GM19438 (cell line): Measurements from ENCODE around the gene LMNB1.
A peak's percentile ranks its signal among the peaks of the same experiment; 100 is the strongest.
"Not testable (repeated sequence)": the region's sequence is repeated elsewhere in the genome, so short reads cannot be mapped to it uniquely, and the experiment has no call there.

Experiments
- ATAC-seq: cut with Tn5 transposase; IDR thresholded peaks from one replicate; pipeline ENCODE4 v1.9.1; 2021; ENCODE audit warnings: low read depth; ENCODE audit not compliant: unreplicated experiment

The LMNB1 gene

DNA sequence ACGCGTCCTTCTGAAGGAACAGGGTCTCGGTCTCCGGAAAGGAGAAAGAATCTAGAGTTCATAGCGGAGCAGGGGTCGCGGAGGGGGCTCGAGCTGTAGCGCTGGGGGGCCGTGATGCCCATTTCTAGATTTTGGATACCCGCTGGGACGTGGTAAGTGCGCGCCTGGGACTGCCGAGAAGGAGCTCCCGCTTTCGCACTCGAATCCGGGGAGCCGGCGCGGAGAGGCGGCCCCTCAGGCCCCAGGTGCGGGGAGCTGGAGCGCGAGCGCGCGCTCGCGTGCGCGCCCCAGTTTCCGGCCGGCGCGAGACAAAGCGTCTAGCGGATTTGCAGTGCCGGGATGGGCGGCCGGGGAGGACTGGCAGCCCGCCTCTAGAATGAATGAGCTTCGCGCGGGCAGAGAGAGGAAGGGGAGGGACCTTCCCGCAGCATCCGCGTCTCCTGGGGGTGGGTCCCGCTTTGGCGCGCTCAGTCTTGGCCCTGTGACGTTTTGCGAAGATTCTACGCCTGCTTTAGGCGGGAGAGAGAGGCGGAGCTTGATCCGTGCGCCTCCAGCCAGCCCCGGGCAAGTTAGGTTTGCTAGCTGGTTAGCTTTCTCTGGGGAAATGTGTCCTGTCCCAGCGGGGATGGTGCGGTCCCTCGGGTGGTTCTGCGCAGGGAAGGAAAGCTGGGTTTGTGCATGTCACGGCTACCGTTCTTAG lies 1.2 kb downstream of the LMNB1 start:
- peak; percentile 62 for ATAC-seq

DNA sequence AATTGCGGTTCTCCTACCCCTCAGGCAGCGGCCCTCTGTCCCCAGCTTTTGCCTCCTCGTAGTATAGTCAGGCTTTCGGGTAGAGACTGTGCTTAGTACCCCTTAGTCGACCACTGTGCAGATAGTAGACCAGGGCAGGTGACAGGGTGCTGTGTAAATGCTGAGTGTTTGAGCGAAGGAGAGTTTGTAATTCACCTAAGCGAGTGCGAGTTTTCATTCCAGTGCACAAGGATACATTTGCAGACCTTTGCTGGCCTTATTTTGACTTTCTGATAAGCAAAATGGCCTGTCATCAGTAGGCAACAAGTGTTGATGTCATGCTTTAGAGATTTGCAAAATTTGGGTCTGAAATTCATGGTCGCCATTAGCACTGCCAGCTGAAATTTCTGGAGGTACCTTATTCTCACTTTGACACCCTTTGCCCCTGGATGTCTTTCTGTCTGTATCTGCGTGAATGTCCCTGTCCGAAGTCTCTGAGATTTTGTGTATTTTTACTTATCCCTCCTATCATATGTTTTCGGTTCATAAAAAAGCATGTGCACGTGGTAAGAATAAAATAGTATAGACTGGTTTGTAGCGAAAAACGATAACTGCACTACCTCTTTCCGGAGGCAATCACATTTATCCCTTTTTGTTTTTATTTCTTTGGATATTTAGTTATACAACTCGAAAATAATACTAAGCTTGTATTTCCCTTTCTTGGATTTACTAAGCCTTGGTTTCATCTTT lies 1.9 kb downstream of the LMNB1 start:
- ATAC-seq, result no peak

DNA sequence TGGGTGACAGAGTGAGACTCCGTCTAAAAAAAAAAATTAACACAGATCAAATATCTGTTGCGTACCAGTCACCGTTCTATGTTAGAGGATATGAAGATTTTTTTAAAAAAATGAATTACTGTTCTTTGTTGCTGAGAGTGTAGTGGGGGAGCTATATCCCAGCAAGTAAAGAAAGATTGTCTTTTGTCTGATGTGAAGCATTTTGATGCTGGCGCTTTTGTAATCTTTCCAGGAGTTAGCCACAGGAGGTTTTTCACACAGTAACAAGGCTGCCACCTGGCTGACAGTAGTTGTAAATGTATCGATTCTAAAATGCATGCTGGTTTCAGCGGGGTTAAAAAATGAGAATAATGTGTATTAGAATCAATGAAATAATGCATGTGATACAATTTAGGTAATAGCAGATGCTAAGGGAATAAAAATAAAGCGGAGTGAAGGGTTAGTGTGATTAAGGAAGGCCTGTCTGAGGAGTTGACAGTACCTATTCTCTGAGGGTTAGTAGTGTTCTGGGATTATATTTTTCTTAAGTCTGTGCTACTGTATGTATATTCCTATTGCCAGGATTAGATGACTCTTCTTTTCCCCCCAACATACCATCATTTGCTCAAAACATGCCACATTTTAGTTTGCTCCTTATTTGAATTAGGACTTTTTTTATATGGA lies 3.4 kb downstream of the LMNB1 start:
- no peak for ATAC-seq

DNA sequence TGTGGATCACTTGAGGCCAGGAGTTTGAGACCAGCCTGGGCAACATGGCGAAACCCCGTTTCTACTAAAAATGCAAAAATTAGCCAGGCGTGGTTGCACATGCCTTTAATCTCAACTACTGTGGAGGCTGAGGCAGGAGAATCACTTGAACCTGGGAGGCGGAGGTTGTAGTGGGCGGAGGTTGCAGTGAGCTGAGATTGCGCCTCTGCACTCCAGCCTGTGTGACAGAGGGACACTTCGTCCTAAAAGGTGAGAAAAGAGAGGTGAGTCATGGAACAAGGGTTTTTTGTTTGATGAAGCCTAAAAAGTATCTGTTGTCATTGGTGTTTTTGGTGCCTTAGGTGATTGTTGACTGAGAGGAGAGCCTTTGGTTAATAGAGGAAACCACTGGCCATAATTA lies 11.5 kb downstream of the LMNB1 start:
- ATAC-seq, result not testable (repeated sequence)

DNA sequence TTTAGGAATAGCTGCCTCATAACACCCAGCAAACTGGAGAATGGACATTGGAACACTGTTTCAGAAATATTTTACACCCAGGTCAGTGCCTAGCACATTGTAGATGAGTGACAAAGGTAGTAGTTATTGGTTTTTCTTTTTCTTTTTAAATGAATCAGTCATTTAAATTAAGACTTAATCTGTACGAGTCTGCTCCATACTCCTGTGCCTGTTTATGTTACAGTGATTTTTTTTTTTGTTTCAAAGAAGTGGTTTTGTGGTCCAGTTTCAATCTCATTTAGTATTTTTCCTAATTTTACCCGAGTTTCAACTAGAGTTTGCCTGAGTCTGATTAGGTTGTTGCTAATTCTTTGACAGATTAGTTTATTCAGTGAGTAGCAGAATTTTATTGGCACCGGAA lies 16.2 kb downstream of the LMNB1 start:
- ATAC-seq, result peak; percentile 10

DNA sequence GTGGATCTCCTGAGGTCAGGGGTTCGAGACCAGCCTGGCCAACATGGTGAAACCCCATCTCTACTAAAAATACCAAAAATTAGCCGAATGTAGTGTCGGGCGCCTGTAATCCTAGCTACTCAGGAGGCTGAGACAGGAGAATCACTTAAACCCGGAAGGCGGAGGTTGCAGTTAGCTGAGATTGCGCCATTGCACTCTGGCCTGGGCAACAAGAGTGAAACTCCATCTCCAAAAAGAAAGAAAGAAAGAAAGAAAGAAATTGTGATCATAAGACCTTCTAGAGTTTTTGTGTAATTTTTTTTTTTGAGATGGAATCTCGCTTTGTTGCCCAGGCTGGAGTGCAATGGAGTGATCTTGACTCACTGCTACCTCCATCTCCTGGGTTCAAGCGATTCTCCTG lies 16.7 kb downstream of the LMNB1 start:
- ATAC-seq, result not testable (repeated sequence)

DNA sequence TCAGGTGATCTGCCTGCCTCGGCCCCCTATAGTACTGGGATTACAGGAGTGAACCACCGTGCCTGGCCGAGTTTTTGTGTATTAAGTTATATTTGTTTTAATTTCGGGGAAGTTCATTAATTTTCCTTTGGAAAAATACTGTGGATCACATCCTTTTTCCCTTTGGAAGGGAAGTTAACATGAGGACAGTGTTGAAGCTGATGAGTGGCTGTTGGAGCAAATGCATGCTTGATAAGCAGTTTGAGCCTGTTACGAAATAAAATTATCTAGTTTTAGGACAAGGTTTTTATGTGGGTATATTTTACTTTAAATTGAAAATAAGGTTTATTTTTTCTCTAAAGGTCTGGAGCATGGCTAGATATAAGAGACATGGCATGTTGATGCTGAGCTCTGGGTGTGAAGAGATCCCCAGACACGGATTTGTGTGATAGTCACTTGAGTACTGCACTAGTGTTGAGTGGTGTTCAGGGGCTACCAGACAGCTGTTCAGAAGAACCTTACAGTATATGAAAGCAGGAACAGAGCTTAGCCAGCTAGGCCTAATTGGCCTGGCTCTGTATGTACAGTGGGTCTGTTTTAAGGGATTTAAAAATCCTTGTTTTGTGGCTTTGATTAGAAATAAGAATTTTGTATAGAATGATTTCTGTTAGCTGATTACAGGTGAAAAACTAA lies 17.4 kb downstream of the LMNB1 start:
- ATAC-seq, result no peak

DNA sequence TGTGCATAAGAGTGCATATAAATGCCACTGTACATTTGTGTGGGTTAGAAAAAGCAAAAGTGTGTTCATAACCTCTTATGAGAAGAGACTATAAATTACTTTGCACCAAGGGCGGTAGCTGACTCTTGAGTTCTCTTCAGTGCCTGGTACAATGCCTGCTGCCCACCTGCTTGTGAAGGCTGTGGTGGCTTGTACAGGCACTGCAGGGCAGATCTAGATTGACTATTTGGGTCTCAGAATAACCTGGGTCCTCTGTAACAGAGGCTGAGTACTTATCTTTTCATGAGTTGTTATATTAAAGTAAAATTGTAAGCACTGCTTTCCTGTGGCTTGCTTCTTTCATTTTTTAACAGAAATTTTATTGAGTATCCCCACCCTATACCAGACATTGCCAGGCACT lies 22.8 kb downstream of the LMNB1 start:
- ATAC-seq, result no peak

DNA sequence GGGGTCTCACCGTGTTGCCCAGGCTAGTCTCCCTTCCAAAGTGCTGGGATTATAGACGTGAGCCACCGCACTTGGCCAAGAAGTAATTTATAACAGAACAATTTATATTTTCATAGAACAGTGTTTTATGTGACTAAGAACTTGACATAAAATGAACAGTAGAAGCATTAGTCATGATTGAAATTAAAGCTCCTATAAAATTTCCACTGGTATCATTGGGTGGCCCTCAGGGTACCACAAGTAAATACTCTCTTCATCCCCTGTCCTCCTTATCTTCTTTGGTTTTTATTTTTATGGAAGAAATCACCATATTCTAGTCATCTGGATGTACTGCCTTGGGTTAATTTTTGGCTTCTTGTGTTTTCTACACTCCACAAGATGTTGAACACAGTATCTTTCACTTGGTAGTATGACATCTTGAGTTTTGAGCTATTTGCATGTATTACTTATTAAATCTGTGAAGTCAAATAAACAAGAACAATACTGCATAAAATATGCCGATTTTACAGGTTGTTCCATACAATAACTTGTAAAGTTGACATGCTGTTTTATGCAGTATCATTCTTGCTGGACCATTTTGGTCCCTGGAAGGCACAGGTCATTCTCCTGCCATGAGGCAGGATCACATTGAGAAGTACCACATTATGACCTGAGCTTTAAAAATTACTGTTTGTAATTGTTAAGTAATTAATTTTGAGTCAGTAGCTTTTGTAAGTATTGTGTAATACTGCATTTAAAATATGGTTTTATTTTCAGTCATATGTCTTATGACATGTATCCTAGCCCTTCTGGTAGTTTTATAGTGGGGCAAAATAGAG lies 24.4 kb downstream of the LMNB1 start:
- ATAC-seq, result no peak

DNA sequence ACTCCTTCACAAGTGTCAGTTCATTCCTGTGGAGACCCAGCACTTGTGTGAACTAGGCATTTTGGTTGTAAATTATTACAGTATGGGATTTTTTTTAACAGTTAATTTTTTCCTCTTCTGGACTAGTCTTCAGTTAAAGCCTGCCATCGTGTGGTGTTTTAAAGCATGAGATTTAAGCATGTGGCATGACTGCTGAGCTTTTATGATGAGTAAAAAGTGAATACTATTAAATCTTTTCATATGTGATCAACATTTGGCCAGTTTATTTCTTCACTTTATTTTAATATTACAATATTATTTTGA lies 25.0 kb downstream of the LMNB1 start:
- peak; percentile 57 for ATAC-seq

DNA sequence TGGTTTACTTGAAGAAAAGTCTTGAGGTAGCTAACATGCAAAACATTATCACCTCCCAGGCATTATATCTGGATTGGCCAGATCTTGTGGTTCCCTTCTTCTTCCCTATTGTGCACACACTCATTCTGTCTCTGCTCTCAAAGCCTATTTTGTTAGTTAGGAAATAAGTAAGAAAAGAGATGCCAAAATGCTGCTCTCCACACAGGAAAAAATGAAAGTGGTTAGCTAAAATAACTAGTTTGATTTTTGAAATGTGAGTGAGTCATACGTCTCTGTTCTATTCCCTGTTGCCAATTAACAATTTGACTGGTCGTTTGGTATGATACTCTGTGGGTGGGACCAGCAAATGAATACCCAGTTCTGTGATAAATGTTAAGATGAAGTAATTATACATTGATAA lies 28.1 kb downstream of the LMNB1 start:
- ATAC-seq, result no peak

DNA sequence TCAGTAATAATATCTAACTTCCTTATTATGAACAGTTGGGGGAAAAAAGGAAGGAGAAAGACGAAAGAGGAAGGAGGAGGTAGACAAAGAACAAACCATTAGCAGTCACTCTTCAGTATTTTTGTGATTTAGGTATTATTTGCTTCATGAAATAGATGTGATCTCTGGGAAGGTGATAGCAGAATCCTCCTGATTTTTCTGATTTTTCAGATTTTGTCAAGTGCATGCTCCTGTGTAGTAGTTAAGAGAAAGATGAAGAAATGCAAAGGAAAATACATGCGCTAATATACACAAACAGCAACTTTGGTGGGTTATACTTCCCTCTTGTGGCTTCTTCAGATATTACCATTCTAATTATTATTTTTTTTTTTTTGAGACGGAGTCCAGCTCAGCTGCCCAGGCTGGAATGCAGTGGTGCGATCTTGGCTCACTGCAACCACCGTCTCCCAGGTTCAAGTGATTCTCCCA lies 31.6 kb downstream of the LMNB1 start:
- ATAC-seq, result peak; percentile 49

DNA sequence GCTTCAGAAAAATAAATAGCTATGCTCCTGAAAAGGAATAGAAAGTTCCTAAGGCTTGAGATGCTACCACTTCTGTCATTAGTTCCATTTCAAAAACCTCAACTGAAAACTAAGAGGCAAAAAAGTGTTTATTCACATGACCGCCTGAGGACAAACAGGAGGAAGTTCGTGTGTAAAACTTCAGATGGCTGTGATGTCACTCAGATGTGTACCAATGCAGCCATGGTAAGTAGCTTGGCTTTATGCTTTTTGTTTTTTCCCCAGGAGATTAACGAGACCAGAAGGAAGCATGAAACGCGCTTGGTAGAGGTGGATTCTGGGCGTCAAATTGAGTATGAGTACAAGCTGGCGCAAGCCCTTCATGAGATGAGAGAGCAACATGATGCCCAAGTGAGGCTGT lies 33.0 kb downstream of the LMNB1 start:
- ATAC-seq, result no peak

DNA sequence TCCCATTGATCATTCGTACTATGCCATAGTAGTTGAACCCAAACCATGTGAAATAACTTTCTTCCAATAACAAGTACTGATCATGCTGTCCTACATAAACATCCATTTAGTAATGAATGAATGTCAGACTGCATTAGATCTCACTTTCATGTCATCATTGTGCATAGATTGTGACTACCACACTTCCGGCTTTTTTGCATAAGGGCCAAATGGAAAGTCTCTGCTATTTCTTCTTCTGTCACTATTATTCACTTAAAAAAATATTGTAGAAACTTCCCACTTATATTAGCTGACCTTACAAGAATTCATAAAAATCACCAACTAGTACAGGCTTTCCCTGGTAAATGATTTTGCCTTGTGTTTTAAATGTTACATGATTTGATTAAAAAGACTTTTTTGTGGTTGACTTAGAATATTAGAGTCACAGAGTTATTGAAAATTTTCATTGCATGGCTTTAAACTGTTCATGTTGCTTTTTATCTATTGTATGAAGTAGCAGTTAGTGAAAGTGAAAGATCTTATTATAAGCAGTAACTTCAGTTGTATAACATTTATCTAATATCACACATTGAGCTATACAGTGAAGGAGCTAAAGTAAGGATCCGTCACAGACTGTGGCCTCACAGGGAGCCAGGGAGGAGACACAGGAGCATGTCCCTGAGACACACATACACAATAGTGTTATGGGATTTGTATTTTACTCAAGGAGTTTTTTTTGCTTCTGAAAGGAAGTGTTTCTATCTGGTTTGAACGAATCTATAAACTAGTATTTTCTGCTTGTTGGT lies 33.9 kb downstream of the LMNB1 start:
- no peak for ATAC-seq

DNA sequence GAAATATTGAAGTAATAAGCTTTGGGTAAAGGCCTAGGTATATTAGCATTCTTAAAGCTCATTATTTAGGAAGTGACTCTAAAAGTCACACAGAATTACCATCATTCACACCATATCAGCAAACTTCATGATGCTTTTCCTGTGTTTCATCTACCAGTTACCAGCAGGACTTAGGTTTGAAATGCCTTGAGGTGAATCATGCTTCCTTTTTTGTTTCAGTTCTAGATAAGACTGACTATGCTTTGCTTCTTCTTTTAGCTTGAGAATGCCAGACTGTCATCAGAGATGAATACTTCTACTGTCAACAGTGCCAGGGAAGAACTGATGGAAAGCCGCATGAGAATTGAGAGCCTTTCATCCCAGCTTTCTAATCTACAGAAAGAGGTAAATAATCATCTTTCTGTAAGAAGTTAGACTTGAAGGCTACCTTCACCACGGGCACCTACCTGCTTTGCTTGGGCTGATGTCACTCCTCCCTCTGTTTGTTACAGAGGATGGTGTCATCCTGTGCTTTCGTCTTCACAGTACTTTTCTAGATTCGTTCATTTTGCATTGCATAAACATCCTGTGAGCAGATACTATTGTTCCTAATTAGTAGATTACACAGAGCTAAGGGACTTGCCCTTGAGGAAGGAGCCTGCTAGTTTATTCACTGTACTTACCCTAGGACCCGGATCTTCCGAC lies 34.7 kb downstream of the LMNB1 start:
- no peak for ATAC-seq

DNA sequence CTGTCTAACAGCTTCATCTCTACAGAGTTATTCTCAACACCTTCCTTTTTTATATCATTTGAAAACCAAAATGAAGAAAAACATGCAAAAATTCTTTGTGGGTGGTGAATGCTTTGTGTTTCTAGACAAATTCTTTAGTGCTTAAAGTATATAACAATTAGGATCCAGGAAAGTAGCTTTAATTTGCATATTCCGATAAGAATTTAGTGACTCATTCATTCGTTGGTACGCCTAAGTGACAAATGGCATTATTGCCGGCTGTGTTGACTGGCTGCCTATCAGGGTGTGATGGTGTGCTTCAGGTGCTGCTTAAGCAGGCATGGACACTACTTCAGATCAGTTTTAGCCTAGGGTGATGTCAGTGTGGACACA lies 35.2 kb downstream of the LMNB1 start:
- ATAC-seq, result no peak

DNA sequence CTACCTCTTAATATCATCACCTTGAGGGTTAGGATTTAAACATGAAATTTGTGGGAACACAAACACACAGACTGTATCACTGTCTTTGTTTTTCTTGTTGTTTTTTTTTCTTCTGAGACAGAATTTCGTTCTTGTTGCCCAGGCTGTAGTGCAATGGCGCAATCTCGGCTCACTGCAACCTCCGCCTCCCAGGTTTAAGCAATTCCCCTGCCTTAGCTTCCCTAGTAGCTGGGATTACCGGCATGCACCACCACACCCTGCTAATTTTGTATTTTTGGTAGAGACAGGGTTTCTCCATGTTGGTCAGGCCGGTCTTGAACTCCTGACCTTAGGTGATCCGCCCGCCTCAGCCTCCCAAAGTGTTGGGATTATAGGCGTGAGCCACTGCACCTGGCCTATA lies 36.9 kb downstream of the LMNB1 start:
- not testable (repeated sequence) for ATAC-seq

DNA sequence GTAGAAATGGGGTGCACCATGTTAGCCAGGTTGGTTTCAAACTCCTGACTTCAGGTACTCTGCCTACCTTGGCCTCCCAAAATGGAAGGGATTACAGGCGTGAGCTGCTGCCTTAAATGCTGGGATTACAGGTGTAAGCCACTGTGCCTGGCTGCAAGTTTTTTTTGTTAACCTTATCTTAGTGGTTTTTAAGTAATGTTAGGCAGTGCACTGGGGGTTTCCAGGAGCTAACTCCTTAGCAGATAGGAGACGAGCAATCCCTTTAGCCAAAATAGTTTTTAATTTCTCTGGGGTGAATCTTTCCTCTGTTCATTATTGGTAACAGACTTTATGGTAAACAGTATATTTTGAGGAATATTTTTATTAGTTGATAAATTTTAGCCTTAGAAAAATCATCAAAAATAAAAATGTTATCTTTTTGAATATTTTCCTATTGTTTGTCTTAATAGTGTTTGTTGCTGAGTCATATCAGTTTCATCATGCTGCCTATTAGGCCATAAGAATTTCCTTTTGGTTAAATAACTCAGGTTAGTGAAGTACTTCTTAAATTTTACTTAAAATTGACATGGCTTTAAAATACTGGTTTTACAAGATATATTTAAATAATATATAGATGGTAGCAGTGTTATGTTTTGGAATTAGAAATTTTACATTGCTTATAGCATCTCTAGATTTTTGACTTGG lies 37.9 kb downstream of the LMNB1 start:
- ATAC-seq, result no peak

DNA sequence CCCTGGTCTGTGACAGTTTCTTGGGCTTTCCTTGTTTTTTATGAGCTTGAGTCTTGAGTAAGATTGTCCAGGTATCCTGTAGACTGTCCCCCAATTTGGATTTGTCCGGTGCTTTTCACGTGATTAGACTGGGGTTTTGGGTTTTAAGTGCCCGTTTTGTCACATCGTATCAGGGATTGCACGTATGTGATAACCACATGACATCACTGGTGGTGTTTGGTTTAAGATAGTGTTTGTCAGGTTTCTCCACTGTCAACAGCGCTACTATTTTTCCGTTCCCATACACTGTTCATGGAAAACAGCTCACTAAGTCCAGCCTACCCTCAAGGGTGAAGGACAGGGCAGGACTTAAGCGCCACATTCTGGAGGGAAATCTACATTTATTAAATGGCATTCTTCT lies 39.7 kb downstream of the LMNB1 start:
- no peak for ATAC-seq
